SU-DHL-6 (cell line): ENCODE results near the gene CREB5.

Experiments
- H2AFZ ChIP-seq: fragments of 200-600 bp; sonication (generic); 2 replicates; pipeline ENCODE4 v1.6.1; 2014; ENCODE audit warnings: low read depth, mild to moderate bottlenecking, moderate library complexity, mixed read lengths, antibody characterized with exemption, low read length; ENCODE audit not compliant: severe bottlenecking
- H3F3A ChIP-seq: fragments of 200-600 bp; shearing (Covaris generic); 2 replicates; pipeline ENCODE4 v1.6.0; 2016; ENCODE audit warnings: antibody characterized with exemption, mild to moderate bottlenecking; ENCODE audit not compliant: insufficient read depth
- H3K27ac ChIP-seq: fragments of 200-600 bp; sonication (generic); 2 replicates; pipeline ENCODE4 v1.5.1; 2016; ENCODE audit warnings: low read depth, mild to moderate bottlenecking, low read length, moderate library complexity, mixed read lengths
- H3K27me3 ChIP-seq: fragments of 200-600 bp; sonication (generic), shearing (Covaris generic); 2 replicates; pipeline ENCODE4 v1.6.0; 2014; ENCODE audit warnings: mild to moderate bottlenecking, low read length
- H3K36me3 ChIP-seq: fragments of 200-600 bp; sonication (generic); 2 replicates; pipeline ENCODE4 v1.6.1; 2014; ENCODE audit warnings: mild to moderate bottlenecking, low read length, mixed read lengths
- H3K4me2 ChIP-seq: fragments of 300-600, 200-600 bp; shearing (Covaris generic), sonication (generic); 2 replicates; pipeline ENCODE4 v1.6.0; 2014; ENCODE audit warnings: low read length, low read depth, mild to moderate bottlenecking; ENCODE audit not compliant: poor library complexity, severe bottlenecking
- H3K4me3 ChIP-seq: fragments of 200-600 bp; sonication (generic); 2 replicates; pipeline ENCODE4 v1.5.1; 2014; ENCODE audit warnings: antibody characterized with exemption, low read length, mild to moderate bottlenecking, mixed read lengths; ENCODE audit not compliant: insufficient read depth, poor library complexity, severe bottlenecking
- H3K79me2 ChIP-seq: fragments of 200-600 bp; sonication (generic); 2 replicates; pipeline ENCODE4 v1.6.1; 2014; ENCODE audit warnings: mild to moderate bottlenecking, low read length, moderate library complexity; ENCODE audit not compliant: insufficient read depth
- H3K9ac ChIP-seq: fragments of 200-600 bp; sonication (generic); 2 replicates; pipeline ENCODE4 v1.7.0; 2014; ENCODE audit warnings: mild to moderate bottlenecking, low read length
- H3K9me2 ChIP-seq: fragments of 200-600 bp; sonication (generic); replicated peaks from 2 replicates; pipeline ENCODE4 v1.6.1; 2014; ENCODE audit warnings: low read length; ENCODE audit not compliant: insufficient read depth
- H3K9me3 ChIP-seq: fragments of 200-600 bp; sonication (generic); 2 replicates; pipeline ENCODE4 v1.6.1; 2014; ENCODE audit warnings: low read length, mixed read lengths; ENCODE audit not compliant: insufficient read depth
- H4K20me1 ChIP-seq: fragments of 200-600 bp; sonication (generic); 2 replicates; pipeline ENCODE4 v1.6.1; 2014; ENCODE audit warnings: low read depth, mild to moderate bottlenecking, antibody characterized with exemption, low read length, moderate library complexity, mixed read lengths
- CTCF ChIP-seq: fragments of 200-600 bp; sonication (generic); IDR thresholded peaks from one replicate; pipeline ENCODE4 v1.5.1; 2017; ENCODE audit warnings: antibody characterized with exemption, mild to moderate bottlenecking, low read length, moderate library complexity; ENCODE audit not compliant: insufficient read depth, poor library complexity, severe bottlenecking
- EZH2phosphoT487 ChIP-seq: fragments of 200-600 bp; sonication (generic), shearing (Covaris generic); conservative IDR thresholded peaks from 2 replicates; pipeline ENCODE4 v1.6.1; 2018; ENCODE audit warnings: mild to moderate bottlenecking, antibody characterized with exemption, low read length, moderate library complexity, mixed read lengths

CREB5 gene

GRCh38 chr7:28755255-28755654 lies 342.9 kb downstream of the CREB5 start:
- Histone ChIP-seq H3K27me3 (no peaks in the 10 kb centered on the region), H3K9me2 (no peaks in the 10 kb centered on the region), H3K27ac (no peak overlapping the region), H3K79me2 (no peaks in the 10 kb centered on the region), H4K20me1 (no peaks in the 10 kb centered on the region), H3K4me2 (no peak overlapping the region), H3K9ac (no peak overlapping the region), H3K4me3 (no peak overlapping the region), H2AFZ (no peak overlapping the region), H3K9me3 (no peaks in the 10 kb centered on the region), H3F3A (no peaks in the 10 kb centered on the region), H3K36me3 (no peaks in the 10 kb centered on the region)
- TF ChIP-seq CTCF (no peak), EZH2phosphoT487 (no peak)

- Histone ChIP-seq H3K4me2 (no peak overlapping the region), H3K27ac (no peak overlapping the region), H3F3A (no peaks in the 10 kb centered on the region), H3K9ac (no peak overlapping the region), H3K9me2 (no peaks in the 10 kb centered on the region), H3K36me3 (no peaks in the 10 kb centered on the region), H3K79me2 (no peaks in the 10 kb centered on the region), H4K20me1 (no peaks in the 10 kb centered on the region), H2AFZ (no peak overlapping the region), H3K4me3 (no peak overlapping the region), H3K9me3 (no peaks in the 10 kb centered on the region), H3K27me3 (no peaks in the 10 kb centered on the region)
- TF ChIP-seq CTCF (no peak), EZH2phosphoT487 (no peak)
Measured at GRCh38 chr7:28758186-28758585, 345.9 kb downstream of the CREB5 start.

GRCh38 chr7:28759475-28759971 lies 347.2 kb downstream of the CREB5 start:
- Histone ChIP-seq H3K27ac (no peak overlapping the region), H3K4me3 (no peak overlapping the region)

More at GRCh38 chr7:28759475-28759971, 347.2 kb downstream of the CREB5 start:
- no peaks in the 10 kb centered on the region for H3K27me3 ChIP-seq
- no peak overlapping the region for H3K9ac ChIP-seq
- H2AFZ ChIP-seq: no peak overlapping the region
- H3K36me3 ChIP-seq: no peaks in the 10 kb centered on the region
- no peaks in the 10 kb centered on the region for H3F3A ChIP-seq
- no peaks in the 10 kb centered on the region for H3K79me2 ChIP-seq
- TF ChIP-seq EZH2phosphoT487 (no peak), CTCF (no peak)
- no peak overlapping the region for H3K4me2 ChIP-seq
- no peaks in the 10 kb centered on the region for H4K20me1 ChIP-seq
- H3K9me2 ChIP-seq: no peaks in the 10 kb centered on the region
- no peaks in the 10 kb centered on the region for H3K9me3 ChIP-seq
